Measurements from ENCODE around the gene RPL3. TPM values are rescaled to one million over a fixed set of nuclear protein-coding genes. Genes with fewer than 3 reads are reported as not detected.

The RPL3 gene
- 1,719 to 2,411 TPM (median 1,785 TPM) in 5 replicates for total RNA-seq (2022; extraction: Qiagen RNA extraction; ENCODE audit: low read depth)

DNA sequence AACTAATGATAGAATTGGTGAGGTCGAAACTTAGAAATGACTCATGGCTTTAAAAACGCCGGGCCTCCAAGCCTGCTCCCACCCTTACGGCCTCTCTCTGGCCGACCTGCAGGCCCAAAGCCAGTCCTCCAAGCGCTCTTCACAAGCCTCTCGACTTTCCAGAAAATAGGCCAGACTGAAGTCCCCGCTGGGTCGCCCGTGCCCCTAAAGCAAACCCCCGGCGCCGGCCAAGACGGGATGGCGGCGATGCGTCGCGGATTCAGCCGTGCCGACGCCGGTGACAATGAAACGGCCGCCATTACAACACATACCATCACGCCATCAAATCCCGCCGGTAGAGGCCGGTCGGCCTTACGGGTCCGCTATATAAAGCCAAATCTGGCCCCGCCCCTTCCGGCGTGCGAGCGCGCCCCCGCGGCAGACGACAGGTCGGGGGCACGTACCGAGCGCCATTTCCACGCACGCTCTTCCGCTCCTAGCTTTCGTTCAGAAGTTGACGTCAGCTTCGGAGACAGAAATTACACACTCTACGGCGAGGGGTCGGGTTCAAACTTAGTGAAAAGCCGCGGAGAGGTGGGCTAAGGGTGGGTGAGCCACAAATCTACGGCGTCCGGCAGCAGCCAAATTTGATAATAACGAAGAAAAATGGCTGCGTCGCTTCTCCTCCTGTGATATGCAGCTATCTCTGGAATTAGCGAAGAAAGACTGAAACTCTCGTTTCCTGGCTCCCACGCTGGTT is at the start of gene RPL3:
TSS of gene RPL3 (minus strand) at position 340 of the 739 bp plus-strand sequence. CDS start at position 314, 26 bp downstream.

DNA sequence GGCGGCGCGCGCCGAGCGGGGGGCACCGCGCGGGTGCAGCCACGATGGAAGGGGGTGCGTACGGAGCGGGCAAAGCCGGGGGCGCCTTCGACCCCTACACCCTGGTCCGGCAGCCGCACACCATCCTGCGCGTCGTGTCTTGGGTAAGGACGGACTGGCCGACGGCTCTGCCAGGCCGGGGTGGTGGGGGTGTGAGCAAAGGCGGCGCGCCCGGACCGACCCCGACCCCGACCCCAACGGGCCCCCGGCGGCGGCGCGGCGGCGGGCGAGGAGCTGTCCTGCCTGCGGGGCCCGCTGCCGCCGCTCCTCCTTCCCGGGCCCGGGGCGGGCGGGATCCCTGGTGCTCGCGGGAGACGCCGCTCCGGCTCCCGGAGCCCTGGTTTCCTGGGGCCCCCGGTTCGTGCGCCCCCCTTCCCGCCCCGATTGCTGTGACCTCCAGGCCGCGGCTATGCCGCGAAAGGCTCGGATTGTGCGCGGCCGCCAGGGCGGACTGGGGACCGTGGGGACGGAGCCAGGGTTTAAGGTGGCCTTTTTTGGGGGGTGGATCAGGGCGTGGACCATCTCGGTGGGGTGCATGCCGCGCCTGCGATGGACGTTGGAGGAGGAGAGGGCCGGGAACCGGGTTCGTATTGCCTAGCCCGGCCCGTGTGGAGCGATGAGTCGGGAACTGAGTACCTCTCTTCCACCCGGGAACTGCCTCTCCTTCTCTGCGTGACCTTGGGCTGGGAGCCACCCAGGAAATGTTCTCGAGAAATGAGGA is 30.7 kb upstream of the RPL3 start, which contains the start of gene SYNGR1:
TSS of gene SYNGR1 (plus strand) at position 25 of the 760 bp plus-strand sequence. CDS start at position 45, 20 bp downstream.

Other genes starting within 250 kb of the RPL3 start
- gene APOBEC3G, start 242.3 kb downstream of the RPL3 start, total RNA-seq (2022; extraction: Qiagen RNA extraction; ENCODE audit: low read depth): not detected in 5 replicates
- gene APOBEC3H, start 222.4 kb downstream of the RPL3 start, total RNA-seq (2022; extraction: Qiagen RNA extraction; ENCODE audit: low read depth): 0.26 to 0.45 TPM (median 0.36 TPM) in 5 replicates
- gene CBX7, start 166.9 kb downstream of the RPL3 start, total RNA-seq (2022; extraction: Qiagen RNA extraction; ENCODE audit: low read depth): 0.80 to 1.4 TPM (median 1.2 TPM) in 5 replicates
- gene PDGFB, start 74.6 kb downstream of the RPL3 start, total RNA-seq (2022; extraction: Qiagen RNA extraction; ENCODE audit: low read depth): 4.3 to 5.5 TPM (median 4.7 TPM) in 5 replicates
- 10.3 to 16.4 TPM (median 13.6 TPM) in 5 replicates for gene SYNGR1, start 30.4 kb upstream of the RPL3 start, total RNA-seq (2022; extraction: Qiagen RNA extraction; ENCODE audit: low read depth)
- gene TAB1, start 80.2 kb upstream of the RPL3 start, total RNA-seq (2022; extraction: Qiagen RNA extraction; ENCODE audit: low read depth): 6.6 to 11.6 TPM (median 10.7 TPM) in 5 replicates
- 0.54 to 1.1 TPM (median 0.81 TPM) in 5 replicates for gene MGAT3, start 137.4 kb upstream of the RPL3 start, total RNA-seq (2022; extraction: Qiagen RNA extraction; ENCODE audit: low read depth)
- gene MIEF1, start 182.7 kb upstream of the RPL3 start, total RNA-seq (2022; extraction: Qiagen RNA extraction; ENCODE audit: low read depth): 23.3 to 27.7 TPM (median 25.6 TPM) in 5 replicates
- 303 to 397 TPM (median 359 TPM) in 5 replicates for gene ATF4, start 200.9 kb upstream of the RPL3 start, total RNA-seq (2022; extraction: Qiagen RNA extraction; ENCODE audit: low read depth)
- gene RPS19BP1, start 213.1 kb upstream of the RPL3 start, total RNA-seq (2022; extraction: Qiagen RNA extraction; ENCODE audit: low read depth): 82.1 to 117 TPM (median 101 TPM) in 5 replicates